ENCODE measurements around the gene TUBGCP6.
A peak's percentile ranks its signal among the peaks of the same experiment; 100 is the strongest.
"Not testable (repeated sequence)": the region's sequence is repeated elsewhere in the genome, so short reads cannot be mapped to it uniquely, and the experiment has no call there.

Gene TUBGCP6

GRCh38 chr22:50207383-50208140 lies 37.3 kb downstream of the TUBGCP6 start:
- DNase-seq, result no peak

- no peak for DNase-seq
Observed at GRCh38 chr22:50206599-50206998, 38.2 kb downstream of the TUBGCP6 start.

- DNase-seq, result no peak
Observed at GRCh38 chr22:50205781-50206569, 38.8 kb downstream of the TUBGCP6 start.

GRCh38 chr22:50204998-50205397 lies 39.8 kb downstream of the TUBGCP6 start:
- DNase-seq, result not testable (repeated sequence)

DNA sequence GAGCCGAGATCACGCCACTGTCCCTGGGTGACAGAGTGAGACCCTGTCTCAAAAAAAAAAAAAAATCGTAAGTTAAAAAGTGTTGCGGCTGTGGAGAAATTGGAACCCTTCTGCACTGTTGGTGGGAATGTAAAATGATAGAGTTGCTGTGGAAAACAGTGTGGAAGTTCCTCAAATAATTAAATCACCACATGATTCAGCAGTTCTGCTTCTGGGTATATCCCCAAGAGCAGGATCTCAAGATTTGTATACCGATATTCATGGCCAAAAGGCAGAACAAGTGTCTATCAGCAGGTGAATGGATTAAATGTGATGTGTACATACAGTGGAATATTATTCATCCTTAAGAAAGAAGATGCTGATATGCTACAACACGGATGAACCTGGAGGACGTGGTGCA lies 40.3 kb downstream of the TUBGCP6 start:
- DNase-seq, result no peak

DNA sequence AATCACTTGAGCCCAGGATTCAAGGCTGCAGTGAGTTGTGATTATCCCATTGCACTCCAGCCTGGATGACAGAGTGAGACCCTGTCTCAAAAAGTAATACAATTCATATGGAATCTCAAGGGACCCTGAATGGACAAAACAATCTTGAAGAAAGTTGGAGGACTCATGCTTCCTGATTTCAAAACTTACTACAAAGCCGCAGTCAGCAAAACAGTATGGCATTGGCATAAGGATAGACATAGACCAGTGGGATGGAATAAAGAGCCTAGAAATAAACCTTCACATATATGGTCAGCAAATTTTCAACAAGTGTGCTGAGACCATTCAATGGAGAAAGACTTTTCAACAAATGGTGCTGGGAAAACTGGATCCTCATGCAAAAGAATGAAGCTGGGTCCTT lies 41.5 kb downstream of the TUBGCP6 start:
- no peak for DNase-seq

DNA sequence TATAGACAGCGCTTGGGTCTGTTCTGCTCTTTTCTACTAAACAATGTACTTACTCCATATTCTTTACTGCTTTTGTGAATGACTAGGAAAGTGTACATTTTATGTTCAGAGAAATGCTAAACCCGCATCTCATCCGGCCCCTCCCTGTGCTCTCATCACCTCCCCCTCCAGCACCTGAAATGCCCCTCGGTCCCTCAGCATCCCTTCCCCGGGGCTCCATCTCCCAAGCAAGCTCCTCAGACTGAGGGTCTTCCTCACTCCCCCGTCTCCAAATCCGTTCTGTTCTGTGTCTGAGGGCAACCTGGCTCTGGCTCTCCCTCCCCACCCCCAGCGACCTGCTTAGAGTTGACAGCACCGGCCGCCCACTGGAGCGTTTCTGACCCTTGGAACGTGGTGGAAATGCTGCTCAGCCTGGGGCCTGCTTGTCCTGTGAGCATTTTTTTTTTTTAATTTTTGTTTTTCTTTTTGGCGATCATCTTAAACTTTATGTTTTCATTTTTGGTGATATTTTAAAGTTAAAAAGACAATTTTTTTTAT lies 42.6 kb downstream of the TUBGCP6 start:
- DNase-seq, result no peak

DNA sequence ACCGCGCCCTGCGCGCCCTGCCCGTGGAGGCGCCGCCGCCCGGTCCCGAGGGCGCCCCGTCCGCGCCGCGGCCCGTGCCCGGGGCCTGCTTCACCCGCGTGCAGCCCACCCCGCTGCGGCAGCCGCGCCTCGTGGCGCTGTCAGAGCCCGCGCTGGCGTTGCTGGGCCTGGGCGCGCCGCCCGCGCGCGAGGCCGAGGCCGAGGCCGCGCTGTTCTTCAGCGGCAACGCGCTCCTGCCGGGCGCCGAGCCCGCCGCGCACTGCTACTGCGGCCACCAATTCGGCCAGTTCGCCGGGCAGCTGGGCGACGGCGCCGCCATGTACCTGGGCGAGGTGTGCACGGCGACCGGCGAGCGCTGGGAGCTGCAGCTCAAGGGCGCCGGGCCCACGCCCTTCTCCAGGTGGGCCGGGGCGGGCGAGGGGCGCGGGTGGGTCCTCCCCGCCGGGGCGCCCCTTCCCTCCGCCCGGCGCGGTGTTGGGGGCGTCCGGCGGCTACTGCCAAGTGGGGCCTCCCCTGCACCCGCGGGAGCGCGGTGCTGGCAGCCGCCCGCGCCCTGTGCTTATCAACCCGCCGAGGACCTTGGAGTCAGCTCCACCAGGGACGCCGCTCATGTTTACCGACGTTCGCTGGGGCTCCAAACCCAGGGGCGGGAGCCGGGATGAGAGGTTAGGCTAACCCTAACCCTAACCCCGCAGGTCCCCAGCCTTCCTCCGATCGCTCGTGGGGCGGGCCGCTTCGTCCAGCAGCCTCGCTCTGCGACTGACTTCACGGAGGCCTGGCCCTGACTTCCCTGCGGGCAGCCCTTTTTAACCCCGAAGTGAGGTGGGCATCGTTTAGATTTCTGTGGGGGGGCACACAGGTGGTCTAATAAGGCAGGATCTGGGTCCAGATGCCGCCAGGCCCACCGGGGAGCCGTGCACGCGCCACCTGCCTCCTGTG lies 43.4 kb downstream of the TUBGCP6 start:
- DNase-seq, result no peak

DNA sequence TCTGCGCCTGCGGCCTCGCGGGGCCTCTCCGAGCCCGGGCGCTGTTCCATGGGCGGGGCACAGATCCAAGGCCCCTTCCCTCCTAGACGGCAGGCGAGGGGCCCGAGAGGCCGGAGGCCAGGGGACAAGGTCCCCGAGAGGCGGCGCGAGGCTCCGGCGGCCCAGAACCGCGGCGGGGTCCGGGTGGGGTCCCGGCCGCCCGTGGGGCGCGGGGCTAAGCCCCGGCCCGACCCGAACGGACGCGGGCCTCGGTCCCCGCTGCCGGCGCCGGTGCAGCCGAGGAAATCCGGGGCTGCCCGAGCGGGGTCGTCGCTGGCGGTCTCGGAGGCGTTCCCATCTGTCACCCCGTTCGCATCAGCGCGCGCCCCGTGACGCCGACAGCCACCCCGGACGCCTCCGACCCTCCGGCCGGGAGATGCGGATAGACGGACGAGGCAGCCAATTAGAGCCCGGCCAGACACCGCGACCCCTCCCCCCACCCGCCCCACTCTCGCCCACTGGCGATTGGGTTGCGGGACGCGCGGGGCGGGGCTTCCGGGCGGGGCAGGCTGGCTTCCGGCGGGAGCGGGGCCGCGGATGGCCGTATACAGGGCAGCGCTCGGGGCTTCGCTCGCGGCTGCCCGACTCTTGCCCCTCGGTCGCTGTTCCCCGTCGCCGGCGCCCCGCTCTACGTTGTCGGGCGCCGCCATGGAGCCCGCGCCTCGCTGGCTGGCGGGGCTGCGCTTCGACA lies 44.2 kb downstream of the TUBGCP6 start, which contains the start of gene SELENOO:
Gene SELENOO (plus strand): TSS at position 551 of the 730 bp plus-strand sequence. CDS start 26 bp downstream, at position 577.
- peak; percentile 91 for DNase-seq

GRCh38 chr22:50199829-50200460 lies 44.9 kb downstream of the TUBGCP6 start:
- DNase-seq, result peak; percentile 75

- no peak for DNase-seq
Observed at GRCh38 chr22:50199251-50199721, 45.5 kb downstream of the TUBGCP6 start.

GRCh38 chr22:50198624-50199017 lies 46.2 kb downstream of the TUBGCP6 start:
- no peak for DNase-seq

DNA sequence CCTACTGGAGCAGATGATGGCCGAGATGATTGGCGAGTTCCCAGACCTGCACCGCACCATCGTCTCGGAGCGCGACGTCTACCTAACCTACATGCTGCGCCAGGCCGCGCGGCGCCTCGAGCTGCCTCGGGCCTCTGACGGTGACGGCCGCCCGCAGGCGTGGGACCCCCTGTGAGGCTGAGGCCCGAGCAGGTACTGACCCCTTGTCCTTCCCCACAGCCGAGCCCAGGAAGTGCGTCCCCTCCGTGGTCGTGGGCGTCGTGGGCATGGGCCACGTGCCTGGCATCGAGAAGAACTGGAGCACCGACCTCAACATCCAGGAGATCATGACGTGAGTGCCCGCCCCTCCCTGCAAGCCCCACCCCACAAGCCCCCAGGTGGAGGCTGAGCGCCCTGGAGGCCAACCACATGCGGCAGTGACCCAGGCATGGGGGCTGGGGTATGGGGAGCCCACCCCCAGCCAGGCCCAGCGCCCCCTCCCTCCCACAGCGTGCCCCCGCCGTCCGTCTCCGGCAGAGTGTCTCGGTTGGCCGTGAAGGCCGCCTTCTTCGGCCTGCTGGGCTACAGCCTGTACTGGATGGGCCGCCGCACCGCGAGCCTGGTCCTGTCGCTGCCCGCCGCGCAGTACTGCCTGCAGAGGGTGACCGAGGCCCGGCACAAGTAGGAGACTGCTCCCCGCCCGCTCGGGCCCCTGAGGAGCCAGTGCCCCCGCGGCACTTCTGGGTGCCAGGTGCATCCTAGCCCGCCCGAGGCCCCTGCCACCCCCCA lies 46.8 kb downstream of the TUBGCP6 start:
- no peak for DNase-seq

GRCh38 chr22:50197000-50197800 lies 47.6 kb downstream of the TUBGCP6 start:
- DNase-seq, result no peak

- DNase-seq, result no peak
Observed at GRCh38 chr22:50196256-50196655, 48.6 kb downstream of the TUBGCP6 start.

- no peak for DNase-seq
Observed at GRCh38 chr22:50194037-50194805, 50.6 kb downstream of the TUBGCP6 start.

GRCh38 chr22:50193621-50194020 lies 51.2 kb downstream of the TUBGCP6 start:
- no peak for DNase-seq

DNA sequence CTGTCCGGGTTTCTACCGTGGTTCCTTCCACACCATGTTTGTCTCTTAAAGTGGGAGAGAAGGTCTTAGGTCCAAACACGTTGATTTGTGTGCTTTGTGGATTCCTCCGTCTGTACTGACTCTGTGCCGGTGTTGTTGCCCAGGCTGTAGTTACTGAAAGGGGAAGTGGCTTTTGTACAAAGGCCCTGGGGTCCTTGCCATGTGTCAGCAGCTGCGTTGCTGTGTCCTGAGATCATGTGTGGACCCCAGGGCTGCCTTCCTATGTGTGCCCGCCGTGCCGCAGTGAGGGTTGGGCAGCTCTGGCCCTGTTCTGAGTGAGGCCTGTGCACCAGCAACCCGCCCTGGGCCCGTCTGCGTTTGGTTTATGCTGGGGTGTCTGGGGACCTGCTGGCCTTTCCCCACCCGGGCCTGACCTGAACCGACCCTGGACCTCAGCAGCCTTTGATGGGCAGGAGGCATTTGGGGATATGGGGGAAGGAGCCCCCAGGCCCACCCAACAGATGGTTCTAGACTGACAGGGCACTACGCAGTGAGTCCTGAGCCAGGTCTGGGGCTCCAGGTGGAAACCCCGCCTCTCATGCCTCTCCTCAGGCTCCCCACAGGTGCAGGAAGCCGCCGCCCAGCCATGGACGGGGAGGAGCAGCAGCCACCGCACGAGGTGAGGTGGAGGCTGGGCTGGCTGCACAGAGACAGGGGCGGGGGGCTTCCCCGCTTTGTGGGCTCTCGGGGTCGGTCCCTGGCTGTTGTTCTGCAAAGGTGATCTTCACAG lies 52.2 kb downstream of the TUBGCP6 start:
- DNase-seq, result no peak

All from retina (tissue), 1 donor.